Ishikawa (cell line): ENCODE measurements around the gene ARF5.

ENCODE experiments used
- TAF1 ChIP-seq: IDR thresholded peaks from 2 replicates; pipeline ENCODE4 v1.6.1; 2012; ENCODE audit warnings: low read depth, mild to moderate bottlenecking
- TF ChIP-seq, protein P1 (sequence below): IDR thresholded peaks from 2 replicates; pipeline ENCODE4 v1.6.1; 2012

DNA sequence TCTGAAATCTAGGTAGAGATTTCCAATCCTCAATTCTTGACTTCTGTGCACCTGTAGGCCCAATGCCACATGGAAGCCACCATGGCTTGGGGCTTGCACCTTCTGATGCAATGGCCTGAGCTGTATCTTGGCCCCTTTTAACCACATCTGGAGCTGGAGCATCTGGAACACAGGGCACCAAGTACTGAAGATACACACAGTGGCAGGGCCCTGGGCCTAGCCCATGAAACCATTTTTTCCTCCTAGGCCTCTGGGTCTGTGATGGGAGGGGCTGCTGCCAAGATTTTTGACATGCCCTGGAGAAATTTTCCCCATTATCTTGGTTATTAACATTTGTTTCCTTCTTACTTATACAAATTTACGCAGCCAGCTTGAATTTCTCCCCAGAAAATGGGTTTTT lies 41.9 kb upstream of the ARF5 start:
- no peak for TF ChIP-seq TAF1
- TF ChIP-seq, protein P1, sequence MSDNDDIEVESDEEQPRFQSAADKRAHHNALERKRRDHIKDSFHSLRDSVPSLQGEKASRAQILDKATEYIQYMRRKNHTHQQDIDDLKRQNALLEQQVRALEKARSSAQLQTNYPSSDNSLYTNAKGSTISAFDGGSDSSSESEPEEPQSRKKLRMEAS = no peak
